ENCODE measurements around the gene ERLIN1.

ERLIN1 gene

DNA sequence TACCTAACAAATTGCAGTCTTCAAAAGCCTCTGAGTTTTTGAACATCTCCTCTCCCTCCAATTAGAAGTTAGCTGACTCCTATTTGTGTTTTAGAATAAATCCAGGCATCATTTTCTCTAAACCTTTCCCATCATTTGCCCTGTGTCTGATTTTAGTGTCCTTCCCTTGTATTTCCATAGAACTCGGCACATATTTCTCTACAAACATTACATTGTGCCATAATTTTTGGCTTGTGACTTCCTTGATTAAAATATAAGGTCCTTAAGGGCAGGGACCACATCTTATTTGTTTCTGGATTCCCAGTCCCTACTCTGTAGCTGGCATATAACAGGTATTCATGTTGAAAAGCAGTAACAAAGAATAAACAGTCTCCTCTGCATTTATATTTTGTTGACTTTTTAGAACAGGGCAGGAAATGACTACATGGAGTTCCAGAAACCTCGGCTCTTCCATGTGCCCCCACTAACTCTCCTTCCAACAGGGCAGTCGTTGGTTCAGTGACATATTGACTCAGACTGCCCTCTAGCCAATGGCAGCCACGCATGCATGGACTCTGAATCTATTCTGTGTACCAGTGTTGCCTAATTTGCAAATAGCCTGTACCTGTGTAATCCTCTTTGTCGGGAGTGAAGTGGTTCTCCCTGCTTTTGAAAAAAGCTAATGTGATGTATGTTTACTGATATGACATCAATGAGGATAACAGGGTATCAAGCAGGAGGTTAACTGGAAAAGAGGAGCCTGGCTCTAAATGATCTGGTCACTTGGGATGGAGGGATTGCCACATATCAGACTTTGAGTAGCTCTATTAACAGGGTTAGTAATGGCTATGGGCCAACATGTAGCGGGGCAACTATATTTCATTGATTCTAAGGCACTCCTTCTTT, 84.4 kb downstream of the ERLIN1 start:
- TF ChIP-seq, protein P1, sequence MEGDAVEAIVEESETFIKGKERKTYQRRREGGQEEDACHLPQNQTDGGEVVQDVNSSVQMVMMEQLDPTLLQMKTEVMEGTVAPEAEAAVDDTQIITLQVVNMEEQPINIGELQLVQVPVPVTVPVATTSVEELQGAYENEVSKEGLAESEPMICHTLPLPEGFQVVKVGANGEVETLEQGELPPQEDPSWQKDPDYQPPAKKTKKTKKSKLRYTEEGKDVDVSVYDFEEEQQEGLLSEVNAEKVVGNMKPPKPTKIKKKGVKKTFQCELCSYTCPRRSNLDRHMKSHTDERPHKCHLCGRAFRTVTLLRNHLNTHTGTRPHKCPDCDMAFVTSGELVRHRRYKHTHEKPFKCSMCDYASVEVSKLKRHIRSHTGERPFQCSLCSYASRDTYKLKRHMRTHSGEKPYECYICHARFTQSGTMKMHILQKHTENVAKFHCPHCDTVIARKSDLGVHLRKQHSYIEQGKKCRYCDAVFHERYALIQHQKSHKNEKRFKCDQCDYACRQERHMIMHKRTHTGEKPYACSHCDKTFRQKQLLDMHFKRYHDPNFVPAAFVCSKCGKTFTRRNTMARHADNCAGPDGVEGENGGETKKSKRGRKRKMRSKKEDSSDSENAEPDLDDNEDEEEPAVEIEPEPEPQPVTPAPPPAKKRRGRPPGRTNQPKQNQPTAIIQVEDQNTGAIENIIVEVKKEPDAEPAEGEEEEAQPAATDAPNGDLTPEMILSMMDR (IDR thresholded peaks at IDR 0.05): no peak
- Histone ChIP-seq H3K27ac (no peak overlapping the region), H3K9me3 (no peaks in the 10 kb centered on the region), H3K4me3 (ENCODE audit: low read depth in 1 of 2, low read length in 1 of 2) (no peak overlapping the region), H3K27me3 (peaks cover 13% of the 10 kb centered on the region), H3K4me1 (ENCODE audit: control insufficient read depth in 1 of 2, insufficient read depth in 1 of 2, low read depth in 1 of 2, low read length in 1 of 2) (no peaks in the 10 kb centered on the region), H3K36me3 (no peaks in the 10 kb centered on the region)

DNA sequence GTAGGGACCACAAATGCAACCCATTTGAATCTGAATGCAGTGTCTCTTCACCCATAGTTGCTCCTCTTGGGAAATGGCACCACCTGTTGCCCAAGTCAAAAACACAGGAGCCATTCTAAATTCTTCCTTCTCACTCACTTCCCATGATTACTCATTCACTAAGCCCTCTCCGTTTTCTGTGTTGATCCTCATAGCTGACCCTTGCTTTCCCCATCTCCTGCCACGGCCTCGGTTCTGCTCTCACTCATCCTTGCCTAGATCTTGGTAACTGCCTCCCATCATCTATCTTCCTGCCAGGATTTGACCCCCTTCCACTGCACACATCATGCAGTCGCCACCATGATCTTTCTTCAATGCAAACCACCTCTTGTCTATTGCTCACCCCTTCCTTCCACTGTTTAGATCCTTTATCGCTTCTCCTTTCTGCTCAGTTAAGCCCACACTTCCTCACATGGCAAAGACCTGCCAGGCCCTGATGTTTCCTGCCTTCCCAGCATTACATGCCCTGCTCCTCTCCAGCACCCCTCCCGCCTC, 85.1 kb downstream of the ERLIN1 start:
- H3K27ac ChIP-seq: no peak overlapping the region
- TF ChIP-seq, protein P1 (IDR thresholded peaks at IDR 0.05): no peak
- no peaks in the 10 kb centered on the region for H3K9me3 ChIP-seq
- no peak overlapping the region for H3K4me3 ChIP-seq (ENCODE audit: low read depth in 1 of 2, low read length in 1 of 2)
- no peaks in the 10 kb centered on the region for H3K4me1 ChIP-seq (ENCODE audit: control insufficient read depth in 1 of 2, insufficient read depth in 1 of 2, low read depth in 1 of 2, low read length in 1 of 2)
- H3K27me3 ChIP-seq: peaks cover 13% of the 10 kb centered on the region
- no peaks in the 10 kb centered on the region for H3K36me3 ChIP-seq

Measured in neutrophil (primary cell).